Tongue (tissue), 2 donors: ENCODE results near the gene NRG3. TPM values are rescaled to one million over a fixed set of nuclear protein-coding genes. Genes with fewer than 3 reads are reported as not detected.

ENCODE experiments used
- DNase-seq: peaks from one replicate; pipeline ENCODE4 v3.0.0-alpha.2; 2015
- total RNA-seq: library from RNA; depleted of rRNA; stranded (reverse); fragments of >200 nt; gene quantifications from one replicate; pipeline ENCODE4 v1.2.3, GENCODE V29; 2014

NRG3 gene
- total RNA-seq, 1 donor from 2014 or later = 0.31 TPM

DNA sequence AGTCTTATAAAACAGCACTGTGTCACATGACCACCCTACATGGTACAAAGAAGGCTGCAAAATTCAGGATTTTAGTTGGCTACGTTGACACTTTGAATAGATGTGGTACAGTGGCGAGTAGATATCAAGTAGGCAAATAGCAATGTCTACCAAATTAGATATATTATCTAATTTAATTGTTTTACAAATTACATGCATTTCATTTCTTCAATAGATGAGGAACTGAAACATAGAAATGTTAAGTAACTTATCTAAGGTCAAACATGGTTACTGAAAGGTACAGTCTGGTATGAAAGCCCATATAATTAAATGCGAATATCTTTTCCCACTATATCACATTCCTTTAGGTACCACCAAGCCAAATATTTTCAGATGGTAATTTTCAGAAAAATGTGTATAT is 972.2 kb downstream of the NRG3 start:
- DNase-seq = no peak

DNA sequence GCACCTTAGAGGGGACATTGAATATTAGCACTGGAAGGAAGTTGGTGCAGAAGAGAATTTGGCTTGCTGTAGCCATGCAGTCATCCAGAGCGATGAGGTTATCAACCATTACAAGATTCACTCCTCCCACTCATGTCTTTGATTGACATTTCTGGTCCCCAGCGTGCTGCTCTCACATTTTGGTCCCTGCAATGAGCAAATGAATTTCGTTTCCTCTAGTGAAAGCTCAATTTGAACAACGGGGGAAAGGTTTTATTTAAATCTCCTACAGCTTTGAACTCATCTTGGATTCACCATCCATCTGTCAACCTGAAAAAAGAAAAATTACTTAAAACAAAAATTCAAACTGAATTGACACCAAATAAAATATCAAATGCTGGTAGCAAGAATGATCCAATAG is 975.2 kb downstream of the NRG3 start:
- no peak for DNase-seq

GRCh38 chr10:82856957-82857613 is 982.1 kb downstream of the NRG3 start:
- no peak for DNase-seq

DNA sequence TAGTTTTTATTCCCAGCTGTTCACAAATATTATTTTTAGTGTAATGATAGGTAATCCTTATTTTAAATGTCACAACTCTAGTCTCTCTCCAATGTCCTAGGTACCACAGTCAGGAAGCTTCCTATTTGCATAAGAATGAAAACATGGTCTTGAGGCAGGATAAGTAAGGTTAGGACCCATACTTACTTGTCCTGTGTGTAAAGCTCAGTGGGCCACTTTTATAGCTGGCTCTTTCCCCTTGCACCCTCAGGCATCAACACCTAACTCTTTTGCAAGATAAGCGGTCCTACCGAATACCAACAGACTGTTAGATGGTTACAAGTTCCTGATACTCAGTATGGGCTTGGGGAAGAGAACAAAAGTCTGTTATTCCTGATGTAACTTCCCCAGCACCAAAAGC is 986.9 kb downstream of the NRG3 start:
- DNase-seq = no peak

GRCh38 chr10:82865366-82865765 is 990.4 kb downstream of the NRG3 start:
- DNase-seq = no peak

GRCh38 chr10:82866424-82867020 is 991.5 kb downstream of the NRG3 start:
- DNase-seq = no peak

DNA sequence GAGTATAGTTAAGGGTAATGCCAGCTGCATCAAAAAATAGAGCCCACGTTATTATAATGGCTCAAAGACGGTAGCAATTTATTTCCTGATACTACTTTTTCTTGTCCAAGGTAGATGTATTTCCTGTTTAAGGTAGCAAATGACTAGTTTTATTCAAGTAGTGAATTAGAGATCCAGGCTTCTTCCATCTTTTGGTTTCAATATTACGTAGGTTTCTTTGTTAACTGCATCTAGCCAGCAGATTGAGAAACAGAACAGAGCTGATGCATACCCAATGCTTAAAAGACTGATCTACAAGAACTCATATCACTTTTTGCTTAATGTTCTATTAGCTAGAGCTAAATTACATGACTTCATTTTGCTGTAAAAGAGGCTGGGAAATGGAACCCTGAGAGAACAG is 992.1 kb downstream of the NRG3 start:
- no peak for DNase-seq

DNA sequence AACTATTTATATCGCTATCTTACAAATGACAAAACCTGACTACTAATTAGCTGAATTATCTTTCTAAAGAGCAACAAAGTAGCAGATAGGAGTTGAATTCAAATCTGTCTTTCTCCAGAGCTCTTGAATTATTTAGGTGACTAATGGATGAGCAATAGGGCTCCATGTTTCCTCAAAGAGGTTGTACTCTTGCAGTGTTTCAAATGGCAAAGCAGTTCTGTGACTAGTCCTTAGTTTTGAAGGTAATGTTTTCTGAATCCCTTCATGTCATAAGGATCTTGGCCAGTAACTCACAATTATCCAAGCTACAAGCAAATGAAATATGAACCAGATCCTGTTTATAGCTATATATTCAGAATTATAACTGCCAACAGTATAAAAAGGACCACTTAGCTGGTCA is 999.7 kb downstream of the NRG3 start:
- DNase-seq = no peak

- DNase-seq = no peak
Observed at GRCh38 chr10:82880776-82881290, 1005.8 kb downstream of the NRG3 start.

DNA sequence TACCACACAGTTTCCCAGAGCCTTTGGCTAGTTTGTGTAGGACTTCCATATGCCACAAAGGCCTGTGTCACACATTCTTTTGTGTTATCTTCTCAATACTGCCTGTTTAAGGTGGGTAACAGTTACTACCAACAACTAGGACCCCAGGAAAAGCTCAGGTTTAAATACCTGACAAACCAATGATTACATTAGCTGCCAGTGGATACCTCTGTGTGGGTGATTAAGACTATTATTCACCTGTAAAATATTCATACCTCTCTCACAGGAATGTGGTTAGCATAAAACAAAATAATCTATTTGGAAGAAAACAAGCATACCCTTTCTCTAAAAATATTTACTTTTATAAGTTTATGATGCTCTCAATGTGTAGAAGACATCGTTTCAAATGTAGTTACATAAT is 1007.7 kb downstream of the NRG3 start:
- DNase-seq = no peak

- no peak for DNase-seq
Observed at GRCh38 chr10:82883603-82884002, 1008.6 kb downstream of the NRG3 start.

GRCh38 chr10:82887488-82887887 is 1012.5 kb downstream of the NRG3 start:
- DNase-seq = no peak

GRCh38 chr10:82888809-82889455 is 1013.9 kb downstream of the NRG3 start:
- DNase-seq = no peak

- peak; percentile 7 for DNase-seq
Observed at GRCh38 chr10:82889728-82890127, 1014.7 kb downstream of the NRG3 start.

DNA sequence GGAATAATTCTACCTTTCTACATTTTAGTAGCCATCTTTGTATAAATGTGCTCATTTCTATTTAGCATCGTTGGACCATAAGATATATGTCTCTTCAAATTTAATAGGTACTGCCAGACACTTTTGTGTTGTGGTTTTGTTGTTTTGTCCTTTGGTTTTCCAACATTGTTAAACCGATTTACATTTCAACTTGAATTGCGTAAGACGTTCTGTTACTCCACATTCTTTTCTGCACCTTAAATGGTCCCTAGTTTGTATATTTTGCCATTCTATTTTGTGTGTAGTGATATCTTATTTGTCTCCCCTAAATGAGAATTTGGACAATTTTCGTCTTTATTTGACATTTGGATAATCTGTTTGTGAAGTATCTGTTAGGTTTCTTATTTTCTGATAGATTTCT is 1015.6 kb downstream of the NRG3 start:
- DNase-seq = no peak

DNA sequence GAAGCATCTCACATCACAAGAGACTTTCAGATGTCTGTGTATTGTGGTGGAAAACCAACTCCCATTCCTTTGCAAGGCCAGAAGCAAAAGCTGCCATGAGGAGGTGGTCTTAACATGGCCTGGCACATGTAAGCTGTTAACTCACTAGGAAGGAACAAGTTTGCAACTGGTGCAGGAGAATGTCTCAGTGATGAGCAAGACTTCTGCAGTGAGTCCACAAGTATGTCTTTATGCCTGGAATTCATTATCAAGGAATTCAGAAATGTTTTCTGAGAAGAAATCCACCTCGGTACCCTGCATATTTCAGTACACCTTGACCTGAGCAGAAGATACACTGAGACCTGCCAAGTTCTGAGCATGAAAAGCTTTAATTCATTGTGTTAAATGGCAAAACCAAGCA is 1033.1 kb downstream of the NRG3 start:
- DNase-seq = no peak

- no peak for DNase-seq
Observed at GRCh38 chr10:82908751-82909150, 1033.8 kb downstream of the NRG3 start.

GRCh38 chr10:82910301-82910700 is 1035.3 kb downstream of the NRG3 start:
- no peak for DNase-seq

DNA sequence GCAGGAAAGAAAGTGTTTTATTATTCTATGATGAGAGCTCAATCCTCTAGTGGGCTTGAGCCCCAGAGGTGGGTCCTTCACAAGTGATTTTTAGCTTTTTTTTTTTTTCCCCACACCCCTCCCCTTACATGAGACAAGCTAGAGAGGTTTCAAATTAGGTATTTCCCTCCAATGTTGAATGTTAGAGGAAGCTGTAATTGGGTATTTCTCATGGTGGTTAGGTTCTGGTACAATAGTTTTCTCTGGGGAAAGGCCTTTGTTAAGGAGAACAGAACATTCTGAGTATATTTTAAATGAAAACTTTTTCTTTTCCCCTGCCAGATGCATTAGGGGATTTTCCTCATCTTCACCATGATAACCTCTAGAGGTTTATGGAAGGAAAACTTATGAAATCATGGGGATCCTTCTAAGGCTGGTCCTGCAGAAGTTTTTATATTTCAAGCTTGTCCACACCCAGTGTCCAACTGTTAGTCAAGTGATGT is 1039.7 kb downstream of the NRG3 start:
- DNase-seq = no peak

- DNase-seq = no peak
Observed at GRCh38 chr10:82916941-82917340, 1041.9 kb downstream of the NRG3 start.

DNA sequence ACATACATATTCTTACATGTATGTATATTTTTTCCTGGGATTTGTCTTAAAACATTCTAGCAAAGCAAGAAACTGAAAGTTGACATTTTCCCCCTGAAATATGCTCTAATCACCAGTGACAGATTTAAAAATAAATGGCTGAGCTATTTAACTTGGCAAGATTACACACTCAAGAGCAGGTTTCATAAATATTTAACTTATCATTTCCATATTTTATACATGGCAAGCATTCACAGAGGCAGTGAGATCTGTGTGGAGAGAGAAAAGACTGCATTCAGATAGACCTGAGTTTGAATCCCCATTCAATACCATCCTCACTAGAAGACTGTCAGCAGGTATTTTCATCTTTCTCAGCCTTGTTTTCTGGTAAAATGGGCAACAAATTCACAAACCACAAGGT is 1043.0 kb downstream of the NRG3 start:
- no peak for DNase-seq

GRCh38 chr10:82922046-82922445 is 1047.1 kb downstream of the NRG3 start:
- DNase-seq = no peak

GRCh38 chr10:82922755-82923154 is 1047.8 kb downstream of the NRG3 start:
- DNase-seq = no peak

DNA sequence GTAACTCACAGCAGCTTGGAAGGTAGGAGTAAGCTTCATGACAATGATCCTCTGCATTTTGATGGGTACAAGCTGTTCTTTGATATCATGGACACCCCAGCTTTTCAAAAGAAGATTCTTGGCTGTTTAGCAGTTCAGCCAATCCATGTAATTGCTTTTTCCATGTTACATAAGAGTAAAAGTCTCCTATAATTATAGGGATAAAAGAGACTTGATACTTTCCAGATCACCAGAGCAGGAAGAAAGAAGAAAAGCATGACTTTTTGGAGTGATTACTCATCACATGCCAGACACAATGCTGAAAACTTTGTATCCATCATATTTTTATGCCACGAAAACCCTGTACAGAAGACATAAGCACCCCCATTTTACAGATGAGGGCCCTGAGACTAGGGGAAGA is 1049.7 kb downstream of the NRG3 start:
- DNase-seq = peak; percentile 17
